Activated T-cell treated with anti-CD3 and anti-CD28 coated beads for 24 hours (primary cell): ENCODE results near the gene MFGE8.

Experiments used
- DNase-seq: peaks from one replicate; pipeline ENCODE4 v3.0.0-alpha.2; 2020; ENCODE audit warnings: low read depth

Gene MFGE8

GRCh38 chr15:88898736-88899135, 14.4 kb downstream of the MFGE8 start:
- no peak for DNase-seq

- DNase-seq, result peak; percentile 80
Measured at GRCh38 chr15:88897456-88898194, 15.6 kb downstream of the MFGE8 start.

GRCh38 chr15:88897142-88897455, 16.1 kb downstream of the MFGE8 start:
- DNase-seq, result no peak

GRCh38 chr15:88896333-88897033, 16.7 kb downstream of the MFGE8 start:
- DNase-seq, result no peak

GRCh38 chr15:88894819-88895767, 18.1 kb downstream of the MFGE8 start, which contains the start of gene HAPLN3:
HAPLN3 (minus strand) TSS chr15:88895544; CDS start chr15:88887298, 8,246 bp downstream.
- DNase-seq, result peak; percentile 59

- peak; percentile 76 for DNase-seq
Measured at GRCh38 chr15:88894348-88894818, 18.8 kb downstream of the MFGE8 start.

GRCh38 chr15:88891540-88892254, 21.5 kb downstream of the MFGE8 start:
- DNase-seq, result no peak

- no peak for DNase-seq
Measured at GRCh38 chr15:88890495-88890894, 22.7 kb downstream of the MFGE8 start.

GRCh38 chr15:88888719-88889118, 24.5 kb downstream of the MFGE8 start:
- DNase-seq, result no peak

- DNase-seq, result no peak
Measured at GRCh38 chr15:88887068-88887580, 26.1 kb downstream of the MFGE8 start.

GRCh38 chr15:88882785-88883184, 30.4 kb downstream of the MFGE8 start:
- no peak for DNase-seq

- no peak for DNase-seq
Measured at GRCh38 chr15:88881775-88882174, 31.4 kb downstream of the MFGE8 start.

GRCh38 chr15:88880944-88881740, 32.0 kb downstream of the MFGE8 start:
- no peak for DNase-seq

GRCh38 chr15:88878720-88879184, 34.4 kb downstream of the MFGE8 start:
- no peak for DNase-seq

- no peak for DNase-seq
Measured at GRCh38 chr15:88877906-88878305, 35.3 kb downstream of the MFGE8 start.

- no peak for DNase-seq
Measured at GRCh38 chr15:88877415-88877814, 35.8 kb downstream of the MFGE8 start.

GRCh38 chr15:88876573-88876972, 36.6 kb downstream of the MFGE8 start:
- no peak for DNase-seq

- DNase-seq, result no peak
Measured at GRCh38 chr15:88874684-88875083, 38.5 kb downstream of the MFGE8 start.

GRCh38 chr15:88874275-88874674, 38.9 kb downstream of the MFGE8 start:
- DNase-seq, result no peak

GRCh38 chr15:88873786-88874185, 39.4 kb downstream of the MFGE8 start:
- DNase-seq, result no peak

- no peak for DNase-seq
Measured at GRCh38 chr15:88872706-88873105, 40.5 kb downstream of the MFGE8 start.
